ENCODE results near the gene AMHR2. TPM values are rescaled to one million over a fixed set of nuclear protein-coding genes. Genes with fewer than 3 reads are reported as not detected.

AMHR2 gene
- total RNA-seq, 4 donors from 2014 or later = 0.27 TPM; not detected in 3

- no peak for DNase-seq
- H3K4me1 ChIP-seq = peaks cover 0 to 26% (median 9%) of the 10 kb centered on the region in 4 donors
- WGBS, 2 donors (ENCODE audit: low coverage in 1 of 2) = 51 to 66% methylated on average over 5 to 13 of the region's 13 CpGs
- in situ Hi-C loops (cut with MboI; ENCODE audit: low pct_ligation_motif_present in 1 of 4, low pct_unique_long_range_greater_than_20kb in 1 of 4, low sequenced_read_pairs in 3 of 4) (no loop called here), intact Hi-C loops (cut with DNase I; ENCODE audit: low total_unique reads) (no loop called here)
- no peaks in the 10 kb centered on the region for H3K27me3 ChIP-seq
- no peak overlapping the region for H3K4me3 ChIP-seq
- peak overlapping the region in 2 of 4 donors; percentile 4 to 20 for H3K27ac ChIP-seq
- H3K9me3 ChIP-seq = no peaks in the 10 kb centered on the region
- peaks cover 0 to 89% (median 47%) of the 10 kb centered on the region in 4 donors for H3K36me3 ChIP-seq
- no peak for TF ChIP-seq POLR2A (IDR thresholded peaks at IDR 0.05)
- no peak for TF ChIP-seq CTCF (IDR thresholded peaks at IDR 0.05)
- no peak for TF ChIP-seq POLR2AphosphoS5 (IDR thresholded peaks at IDR 0.05)
- no peak for TF ChIP-seq EP300 (IDR thresholded peaks at IDR 0.05; ENCODE audit: low read depth)
These were observed 51.2 kb downstream of the AMHR2 start for GRCh38 chr12:53474819-53475218.

GRCh38 chr12:53476769-53477209 lies 53.1 kb downstream of the AMHR2 start:
- intact Hi-C loops (cut with DNase I; ENCODE audit: low total_unique reads) (no loop called here), in situ Hi-C loops (cut with MboI; ENCODE audit: low pct_ligation_motif_present in 1 of 4, low pct_unique_long_range_greater_than_20kb in 1 of 4, low sequenced_read_pairs in 3 of 4) (no loop called here)
- WGBS, 2 donors (ENCODE audit: low coverage in 1 of 2) = 60 to 72% methylated on average over 2 of the region's 2 CpGs
- no peak overlapping the region for H3K4me3 ChIP-seq
- H3K27ac ChIP-seq = no peak overlapping the region
- no peak for DNase-seq
- TF ChIP-seq EP300 (IDR thresholded peaks at IDR 0.05; ENCODE audit: low read depth) (no peak), CTCF (IDR thresholded peaks at IDR 0.05) (peak in 1 of 5 experiments; percentile 10), POLR2AphosphoS5 (IDR thresholded peaks at IDR 0.05) (no peak)
- no peaks in the 10 kb centered on the region for H3K27me3 ChIP-seq
- H3K4me1 ChIP-seq = peaks cover 0 to 22% (median 9%) of the 10 kb centered on the region in 4 donors
- no peaks in the 10 kb centered on the region for H3K9me3 ChIP-seq
- H3K36me3 ChIP-seq = peaks cover 0 to 88% (median 43%) of the 10 kb centered on the region in 4 donors

- Histone ChIP-seq H3K36me3 (peaks cover 0 to 68% (median 32%) of the 10 kb centered on the region in 4 donors), H3K27me3 (no peaks in the 10 kb centered on the region), H3K9me3 (no peaks in the 10 kb centered on the region), H3K4me1 (peaks cover 0 to 22% (median 12%) of the 10 kb centered on the region in 4 donors), H3K27ac (peak overlapping the region in 1 of 4 donors; percentile 36), H3K4me3 (no peak overlapping the region)
- in situ Hi-C loops (cut with MboI; ENCODE audit: low pct_ligation_motif_present in 1 of 4, low pct_unique_long_range_greater_than_20kb in 1 of 4, low sequenced_read_pairs in 3 of 4) (no loop called here), intact Hi-C loops (cut with DNase I; ENCODE audit: low total_unique reads) (no loop called here)
- TF ChIP-seq POLR2AphosphoS5 (IDR thresholded peaks at IDR 0.05) = no peak
- no peak for TF ChIP-seq POLR2A (IDR thresholded peaks at IDR 0.05)
- DNase-seq = no peak
- WGBS, 2 donors (ENCODE audit: low coverage in 1 of 2) = 47 to 57% methylated on average over 1 of the region's 1 CpG
These were observed 55.2 kb downstream of the AMHR2 start for GRCh38 chr12:53478865-53479264.

- H3K4me1 ChIP-seq = peaks cover 0 to 21% (median 12%) of the 10 kb centered on the region in 4 donors
- in situ Hi-C loops (cut with MboI; ENCODE audit: low pct_ligation_motif_present in 1 of 4, low pct_unique_long_range_greater_than_20kb in 1 of 4, low sequenced_read_pairs in 3 of 4) (no loop called here), intact Hi-C loops (cut with DNase I; ENCODE audit: low total_unique reads) (no loop called here)
- DNase-seq = no peak
- peaks cover 0 to 64% (median 30%) of the 10 kb centered on the region in 4 donors for H3K36me3 ChIP-seq
- H3K27ac ChIP-seq = peak overlapping the region in 1 of 4 donors; percentile 36
- WGBS, 2 donors (ENCODE audit: low coverage in 1 of 2) = 78 to 93% methylated on average over 4 to 5 of the region's 5 CpGs
- no peak for TF ChIP-seq EP300 (IDR thresholded peaks at IDR 0.05; ENCODE audit: low read depth)
- TF ChIP-seq CTCF (IDR thresholded peaks at IDR 0.05) = no peak
- no peak for TF ChIP-seq POLR2A (IDR thresholded peaks at IDR 0.05)
- TF ChIP-seq POLR2AphosphoS5 (IDR thresholded peaks at IDR 0.05) = no peak
- no peaks in the 10 kb centered on the region for H3K27me3 ChIP-seq
- no peak overlapping the region for H3K4me3 ChIP-seq
- no peaks in the 10 kb centered on the region for H3K9me3 ChIP-seq
These were observed 55.7 kb downstream of the AMHR2 start for GRCh38 chr12:53479331-53479730.
